AG04449 (cell line): ENCODE measurements around the gene NOL8.

ENCODE experiments used
- CTCF ChIA-PET: fragments of 350-600 bp; formaldehyde crosslinking; extraction: SDS; loops from one replicate; lab custom pipeline; 2021; ENCODE audit warnings: antibody characterized with exemption; lab: Yijun Ruan, JAX
- POLR2A ChIA-PET: fragments of 400-600, 350-600 bp; formaldehyde crosslinking; extraction: SDS; loops from one replicate; lab custom pipeline; 2020; ENCODE audit warnings: antibody characterized with exemption, inconsistent platforms; lab: Yijun Ruan, JAX
- DNase-seq: peaks from one replicate; pipeline ENCODE4 v3.0.0-alpha.2; 2010; ENCODE audit warnings: low read depth, low spot score
- H3K4me3 ChIP-seq: 2 replicates; pipeline ENCODE4 v1.5.1; 2011; ENCODE audit warnings: low read depth, mild to moderate bottlenecking, control low read depth, low read length
- TF ChIP-seq, protein P1 (sequence below): IDR thresholded peaks from one replicate; pipeline ENCODE4 v1.5.1; 2011; ENCODE audit warnings: mild to moderate bottlenecking, moderate library complexity, low read length, control low read depth, inconsistent platforms; ENCODE audit not compliant: insufficient read depth; ENCODE audit errors: missing control alignments

The NOL8 gene

DNA sequence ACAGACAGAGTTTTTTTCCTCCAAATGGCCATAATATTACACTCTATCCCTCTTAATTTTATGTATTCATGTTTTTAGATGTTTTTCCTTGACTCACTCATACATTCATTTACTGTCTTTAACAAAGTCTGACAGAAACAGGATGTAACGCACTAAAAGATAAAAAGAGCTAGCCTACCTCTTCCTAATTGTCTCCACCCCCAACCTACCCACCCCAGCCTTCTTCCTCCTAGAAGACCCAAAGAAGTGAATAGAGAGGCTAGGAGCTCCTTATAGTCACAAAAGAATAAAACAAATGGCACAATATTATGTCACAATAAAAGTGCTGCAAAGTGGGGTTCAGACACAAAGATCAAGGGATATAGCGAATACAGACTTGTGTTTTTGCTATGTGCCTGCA, 719 bp downstream of the NOL8 start:
- ChIA-PET POLR2A (interaction anchor here (1.1 kb wide), 1 partner anchor 186 kb away, joined by 3 read pairs; no protein-coding TSS in a partner anchor), CTCF (interaction anchor here (0.9 to 12.2 kb wide), 5 partner anchors 19 to 309 kb away, joined by 3 to 120 read pairs (median 31); no protein-coding TSS in a partner anchor)
- peak overlapping the region; percentile 90 for H3K4me3 ChIP-seq
- no peak for DNase-seq
- TF ChIP-seq, protein P1, sequence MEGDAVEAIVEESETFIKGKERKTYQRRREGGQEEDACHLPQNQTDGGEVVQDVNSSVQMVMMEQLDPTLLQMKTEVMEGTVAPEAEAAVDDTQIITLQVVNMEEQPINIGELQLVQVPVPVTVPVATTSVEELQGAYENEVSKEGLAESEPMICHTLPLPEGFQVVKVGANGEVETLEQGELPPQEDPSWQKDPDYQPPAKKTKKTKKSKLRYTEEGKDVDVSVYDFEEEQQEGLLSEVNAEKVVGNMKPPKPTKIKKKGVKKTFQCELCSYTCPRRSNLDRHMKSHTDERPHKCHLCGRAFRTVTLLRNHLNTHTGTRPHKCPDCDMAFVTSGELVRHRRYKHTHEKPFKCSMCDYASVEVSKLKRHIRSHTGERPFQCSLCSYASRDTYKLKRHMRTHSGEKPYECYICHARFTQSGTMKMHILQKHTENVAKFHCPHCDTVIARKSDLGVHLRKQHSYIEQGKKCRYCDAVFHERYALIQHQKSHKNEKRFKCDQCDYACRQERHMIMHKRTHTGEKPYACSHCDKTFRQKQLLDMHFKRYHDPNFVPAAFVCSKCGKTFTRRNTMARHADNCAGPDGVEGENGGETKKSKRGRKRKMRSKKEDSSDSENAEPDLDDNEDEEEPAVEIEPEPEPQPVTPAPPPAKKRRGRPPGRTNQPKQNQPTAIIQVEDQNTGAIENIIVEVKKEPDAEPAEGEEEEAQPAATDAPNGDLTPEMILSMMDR = no peak

DNA sequence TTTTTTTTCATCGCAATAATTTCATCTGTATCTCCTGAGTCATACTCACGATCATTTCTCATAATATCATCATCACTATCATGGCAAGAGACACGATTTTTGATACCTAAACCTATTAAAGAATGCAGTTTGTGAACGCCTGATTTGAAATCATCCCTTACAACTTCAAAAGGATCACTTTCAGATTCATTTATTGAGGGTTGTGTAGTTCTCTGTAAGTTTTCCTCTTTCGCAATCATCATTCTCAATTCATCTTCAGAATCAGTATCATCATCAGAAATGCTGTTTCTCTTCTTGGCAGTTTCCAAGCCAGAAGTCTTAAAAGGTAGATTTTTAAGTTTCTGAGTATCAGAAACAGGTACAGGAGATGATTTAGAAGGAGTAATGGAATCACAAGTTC, 9.7 kb downstream of the NOL8 start:
- no peak for DNase-seq
- ChIA-PET POLR2A (no interaction called here), CTCF (interaction anchor here (1.2 kb wide), 1 partner anchor 318 kb away, joined by 3 read pairs; no protein-coding TSS in a partner anchor)

DNA sequence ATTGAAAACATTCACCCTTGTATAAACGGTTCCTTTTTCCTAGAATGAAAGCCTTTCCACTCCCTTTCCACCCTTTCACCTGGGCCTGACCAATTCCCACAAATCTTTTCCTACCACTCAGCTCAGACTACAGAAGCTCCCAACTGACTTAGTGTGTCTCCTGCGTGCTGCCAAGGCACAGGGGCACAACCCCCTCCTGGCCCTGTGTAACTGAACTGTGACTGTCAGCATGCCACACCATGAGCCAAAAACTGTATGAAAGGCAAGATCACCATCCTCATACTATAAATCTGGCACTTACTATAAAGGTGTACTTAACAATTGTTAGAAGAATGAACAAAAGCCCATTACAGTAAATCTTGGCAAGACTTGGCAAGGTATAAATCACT, 11.5 kb downstream of the NOL8 start:
- TF ChIP-seq, protein P1 = no peak
- ChIA-PET CTCF (interaction anchor here (0.7 to 1.7 kb wide), 2 partner anchors 15 to 321 kb away, joined by 3 to 8 read pairs; no protein-coding TSS in a partner anchor), POLR2A (no interaction called here)
- no peak overlapping the region for H3K4me3 ChIP-seq
- DNase-seq = no peak

More for the DNA sequence above, 9.7 kb downstream of the NOL8 start:
- TF ChIP-seq, protein P1 = no peak
- no peak overlapping the region for H3K4me3 ChIP-seq

DNA sequence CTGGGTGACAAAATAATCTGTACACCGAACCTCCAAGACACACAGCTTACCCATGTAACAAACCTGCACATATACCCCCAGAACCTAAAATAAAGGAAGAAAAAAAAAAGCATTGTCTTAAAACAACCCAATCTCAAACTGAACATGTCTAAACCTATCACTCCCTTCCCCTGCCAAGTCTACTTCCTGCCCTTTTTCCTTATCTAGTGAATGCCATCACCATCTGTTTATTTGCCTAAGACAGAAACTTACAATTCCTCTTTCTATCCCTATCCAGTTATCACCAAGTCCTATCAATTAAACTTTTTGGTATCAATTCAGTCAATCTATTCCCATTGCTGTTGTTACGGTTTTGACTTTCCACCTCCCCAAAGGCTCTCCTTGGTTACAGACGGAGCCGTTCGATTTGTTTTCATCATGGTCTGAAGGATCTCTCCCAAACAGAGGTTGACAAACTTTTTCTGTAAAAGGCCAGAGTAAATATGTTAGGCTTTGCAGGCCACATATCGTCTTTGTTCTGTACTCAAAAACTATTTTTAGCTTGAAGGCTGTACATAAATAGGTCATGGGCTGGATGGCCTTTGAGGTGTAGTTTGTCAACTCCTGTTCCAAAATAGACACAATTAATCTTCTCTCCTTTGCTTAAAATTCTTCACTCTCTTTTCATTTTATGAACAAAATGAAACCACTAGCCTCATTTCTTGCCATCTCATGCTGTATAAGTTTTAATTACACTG, 12.1 kb downstream of the NOL8 start:
- no peak for DNase-seq
- POLR2A ChIA-PET = no interaction called here
- no peak overlapping the region for H3K4me3 ChIP-seq
- CTCF ChIA-PET = interaction anchor here (1.7 kb wide), 1 partner anchor 15 kb away, joined by 8 read pairs; no protein-coding TSS in a partner anchor
- TF ChIP-seq, protein P1 = no peak

DNA sequence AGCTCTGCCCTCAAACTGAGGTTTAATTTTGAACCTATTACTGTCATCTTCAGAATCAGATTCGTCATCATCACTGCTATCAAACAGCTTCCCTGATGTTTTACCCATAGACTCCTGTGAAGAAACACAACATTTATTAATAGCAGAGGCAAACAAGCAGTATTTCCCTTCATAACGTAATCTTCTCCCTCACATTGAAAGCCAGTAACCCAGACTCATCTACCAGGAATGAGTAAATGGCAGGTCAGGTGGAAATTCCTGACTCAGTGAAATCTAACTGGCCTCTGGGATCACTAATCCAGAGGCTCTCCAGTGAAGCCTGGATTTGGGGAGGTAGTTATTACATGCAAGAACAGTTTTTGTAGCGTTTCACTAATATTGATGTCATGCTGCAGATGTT, 14.6 kb downstream of the NOL8 start:
- H3K4me3 ChIP-seq = no peak overlapping the region
- no peak for DNase-seq
- ChIA-PET POLR2A (no interaction called here), CTCF (interaction anchor here (1.5 kb wide), 1 partner anchor 9 kb away, joined by 4 read pairs; no protein-coding TSS in a partner anchor)
- TF ChIP-seq, protein P1 = no peak

DNA sequence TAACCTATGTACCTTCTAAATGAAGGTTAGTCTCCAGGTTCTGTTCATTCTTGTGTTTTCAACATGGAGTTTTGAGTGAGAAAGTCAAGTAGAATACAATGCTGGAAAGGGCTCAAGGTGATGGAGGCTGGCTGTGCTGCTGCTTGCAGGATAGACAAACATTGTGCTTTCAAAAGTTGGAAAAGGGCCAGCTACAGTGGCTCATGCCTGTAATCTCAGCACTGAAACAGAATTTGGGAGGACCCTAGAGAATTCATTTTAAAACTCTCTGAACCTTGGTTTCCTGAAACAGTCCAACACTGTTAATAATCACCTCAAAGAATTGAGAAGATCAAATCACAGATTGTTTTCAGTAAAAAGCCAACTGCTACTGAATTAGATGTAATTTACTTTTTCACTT, 16.3 kb downstream of the NOL8 start:
- H3K4me3 ChIP-seq = no peak overlapping the region
- TF ChIP-seq, protein P1 = no peak
- POLR2A ChIA-PET = no interaction called here
- CTCF ChIA-PET = interaction anchor here (1.1 to 5.1 kb wide), 5 partner anchors 8 to 327 kb away, joined by 3 to 26 read pairs (median 4); no protein-coding TSS in a partner anchor
- no peak for DNase-seq
